K562 (cell line): Measurements from ENCODE around the gene GPSM3. TPM values are rescaled to one million over a fixed set of nuclear protein-coding genes. Genes with fewer than 3 reads are reported as not detected.

Experiments
- ATF3 ChIP-seq, 2 experiments: fragments of 450-650 bp in 1 of 2; sonication (generic) in 1 of 2; formaldehyde crosslinking in 1 of 2; IDR thresholded peaks in 1 of 2; conservative IDR thresholded peaks in 1 of 2; 2 replicates each; pipeline versions ENCODE4 v1.6.1 to v1.8.1; 2016 to 2023; ENCODE audit warnings: mild to moderate bottlenecking in 2 of 2, moderate library complexity in 2 of 2, inconsistent platforms in 1 of 2, missing genetic modification reagents in 1 of 2
- BDP1 ChIP-seq: IDR thresholded peaks from 3 replicates; pipeline ENCODE4 v1.6.1; 2011; ENCODE audit not compliant: insufficient read length, insufficient read depth
- CBX3 ChIP-seq, 2 experiments: IDR thresholded peaks; 1 replicate in 1 of 2; 2 replicates in 1 of 2; pipeline ENCODE4 v1.6.1; 2012; ENCODE audit warnings: inconsistent platforms in 2 of 2, low read length in 2 of 2, borderline replicate concordance in 1 of 2, control low read depth in 1 of 2
- CBX5 ChIP-seq: IDR thresholded peaks from 2 replicates; pipeline ENCODE4 v1.6.1; 2014; ENCODE audit warnings: low read depth, borderline replicate concordance
- E2F1 ChIP-seq: sonication (generic); formaldehyde crosslinking; IDR thresholded peaks from 2 replicates; pipeline ENCODE4 v1.8.1; 2023; ENCODE audit warnings: mild to moderate bottlenecking, missing genetic modification reagents, moderate library complexity
- EGR1 ChIP-seq: fragments of 450-650 bp; conservative IDR thresholded peaks from 2 replicates; pipeline ENCODE4 v1.6.1; 2017; ENCODE audit warnings: mild to moderate bottlenecking
- EP300 ChIP-seq: IDR thresholded peaks from 2 replicates; pipeline ENCODE4 v1.6.1; 2012; ENCODE audit warnings: low read length, improper control_type of control experiment
- ETV5 ChIP-seq: sonication (generic); formaldehyde crosslinking; IDR thresholded peaks from 2 replicates; pipeline ENCODE4 v1.4.0; 2020; ENCODE audit warnings: low read depth, mild to moderate bottlenecking, missing genetic modification reagents
- HSF4 ChIP-seq: fragments of 250-450 bp; sonication (Bioruptor Pico); IDR thresholded peaks from 2 replicates; pipeline ENCODE4 v2.1.2; 2022; ENCODE audit warnings: mild to moderate bottlenecking, moderate library complexity, borderline replicate concordance
- KDM1A ChIP-seq, 2 experiments: fragments of 450-650 bp; IDR thresholded peaks; 2 replicates each; pipeline ENCODE4 v1.6.1; 2016; ENCODE audit warnings: mild to moderate bottlenecking in 2 of 2
- MAFF ChIP-seq: IDR thresholded peaks from 2 replicates; pipeline ENCODE4 v1.6.1; 2012; ENCODE audit warnings: low read length, improper control_type of control experiment
- NFIC ChIP-seq: fragments of 450-650 bp; IDR thresholded peaks from 2 replicates; pipeline ENCODE4 v1.6.1; 2017; ENCODE audit warnings: mild to moderate bottlenecking, inconsistent platforms
- NFRKB ChIP-seq: fragments of 450-650 bp; IDR thresholded peaks from 2 replicates; pipeline ENCODE4 v1.6.1; 2016; ENCODE audit warnings: low read depth
- PPARD ChIP-seq: fragments of 250-450 bp; sonication (Bioruptor Pico); IDR thresholded peaks from 2 replicates; pipeline ENCODE4 v1.8.0; 2022; ENCODE audit warnings: inconsistent platforms, mild to moderate bottlenecking, moderate library complexity
- RFX1 ChIP-seq: fragments of 450-650 bp; IDR thresholded peaks from 2 replicates; pipeline ENCODE4 v1.6.1; 2016; ENCODE audit warnings: mild to moderate bottlenecking, moderate library complexity
- SMARCE1 ChIP-seq: fragments of 450-650 bp; IDR thresholded peaks from 2 replicates; pipeline ENCODE4 v1.7.1; 2016; ENCODE audit warnings: mild to moderate bottlenecking
- SRSF7 ChIP-seq: fragments of 200-400 bp; formaldehyde crosslinking; optimal IDR thresholded peaks from 2 replicates; pipeline ENCODE3; 2017; ENCODE audit warnings: mild to moderate bottlenecking, low read depth, low read length
- TGIF2 ChIP-seq: sonication (generic); formaldehyde crosslinking; IDR thresholded peaks from 2 replicates; pipeline ENCODE4 v1.8.1; 2022; ENCODE audit warnings: mild to moderate bottlenecking, missing genetic modification reagents, moderate library complexity
- TRIM28 ChIP-seq: fragments of 450-650 bp; IDR thresholded peaks from 2 replicates; pipeline ENCODE4 v1.6.1; 2017
- U2AF2 ChIP-seq: fragments of 200-400 bp; formaldehyde crosslinking; optimal IDR thresholded peaks from 2 replicates; pipeline ENCODE3; 2017; ENCODE audit warnings: low read depth, mild to moderate bottlenecking, low read length
- XRCC4 ChIP-seq: IDR thresholded peaks from one replicate; pipeline ENCODE4 v1.6.1; 2011; ENCODE audit not compliant: insufficient read depth, insufficient read length; ENCODE audit errors: extremely low read depth
- ZFPM2 ChIP-seq: fragments of 250-450 bp; sonication (Bioruptor Pico); IDR thresholded peaks from 2 replicates; pipeline ENCODE4 v1.5.1; 2022; ENCODE audit warnings: mild to moderate bottlenecking
- ZNF518B ChIP-seq: fragments of 250-450 bp; sonication (Bioruptor Pico); IDR thresholded peaks from 2 replicates; pipeline ENCODE4 v1.5.0; 2021; ENCODE audit warnings: mild to moderate bottlenecking, moderate library complexity
- polyA plus RNA-seq, 8 experiments: library from polyadenylated mRNA; depleted of rRNA in 4 of 8; stranded (reverse) in 5 of 8; unstranded in 3 of 8; fragments of >200 nt; fragmentation: Nextera tagmentation in 2 of 8; fragmentation: Illumina TruSeq in 1 of 8; extraction: Ambion mirVana in 2 of 8; extraction: Trizol in 1 of 8; gene quantifications; 2 replicates each; pipeline versions ENCODE4 v1.2.1 to v1.2.3, GENCODE V29; 2011 to 2014; ENCODE audit warnings: inconsistent platforms in 1 of 8, missing spikeins in 1 of 8
- total RNA-seq, 7 experiments: library from RNA; depleted of rRNA in 6 of 7; stranded (reverse); fragments of >200 nt in 6 of 7; fragmentation: Illumina TruSeq in 2 of 7; extraction: Trizol in 2 of 7; gene quantifications; 2 replicates each; pipeline versions ENCODE4 v1.2.1 to v1.2.3, GENCODE V29; 2011 to 2021; ENCODE audit warnings: low replicate concordance in 1 of 7

The GPSM3 gene
- total and polyA plus RNA-seq, 9 of the 15 experiments (the other 6 are each of a cell fraction or from before 2014, with no cell fraction given): 5.3 to 42.6 (median 24.4) TPM

- TF ChIP-seq ZNF518B (CRISPR knock-in tag): no peak
- TF ChIP-seq EGR1: peak; percentile 78
- no peak for TF ChIP-seq CBX3 (IDR thresholded peaks at IDR 0.05; ENCODE audit: borderline replicate concordance in 1 of 2, low read length in 2 of 2)
- TF ChIP-seq TRIM28: 0 out of 2 replicates have a peak, but pooled peaks have one; percentile 14
- no peak for TF ChIP-seq ATF3 (IDR thresholded peaks at IDR 0.05)
- no peak for TF ChIP-seq ATF3 (CRISPR knock-in tag; conservative IDR thresholded peaks at IDR 0.05)
- no peak; the same call in 1 of the 2 replicates for TF ChIP-seq SMARCE1
- peak; percentile 67; the same call in 1 of the 2 replicates for TF ChIP-seq CBX5
- TF ChIP-seq SRSF7: no peak
- no peak for TF ChIP-seq HSF4 (CRISPR knock-in tag)
- no peak for TF ChIP-seq U2AF2
- TF ChIP-seq PPARD (CRISPR knock-in tag): no peak
- no peak for TF ChIP-seq ZFPM2 (CRISPR knock-in tag)
- peak in 1 of 2 experiments; percentile 50; a peak in 1 of 4 replicates for TF ChIP-seq KDM1A (IDR thresholded peaks at IDR 0.05)
- TF ChIP-seq ETV5 (CRISPR knock-in tag): no peak; the same call in 1 of the 2 replicates
- no peak for TF ChIP-seq NFRKB
- TF ChIP-seq XRCC4: no peak
- TF ChIP-seq RFX1: no peak
- TF ChIP-seq TGIF2 (CRISPR knock-in tag): no peak; the same call in 1 of the 2 replicates
- no peak for TF ChIP-seq BDP1
- TF ChIP-seq E2F1 (CRISPR knock-in tag): no peak
- TF ChIP-seq NFIC: peak; percentile 55
- TF ChIP-seq MAFF: no peak
- peak; percentile 33; the same call in 1 of the 2 replicates for TF ChIP-seq EP300
These were observed 37.8 kb downstream of the GPSM3 start (continued) for GRCh38 chr6:32154514-32155161.
